ENCODE measurements around the gene TBCB. TPM values are rescaled to one million over a fixed set of nuclear protein-coding genes. Genes with fewer than 3 reads are reported as not detected.

Gene TBCB
- total and polyA plus RNA-seq, 9 donors: 94.3 to 175 (median 144) TPM

- WGBS, 3 donors: 93% methylated on average over 13 of the region's 13 CpGs
- no peaks in the 10 kb centered on the region for H3K27me3 ChIP-seq
- H3K4me3 ChIP-seq: no peak overlapping the region
- H3K4me1 ChIP-seq (ENCODE audit: insufficient read depth): peaks cover 5% of the 10 kb centered on the region
- intact Hi-C loops (cut with DNase I): no loop called here
- no peak for DNase-seq
- no peaks in the 10 kb centered on the region for H3K9me3 ChIP-seq
- TF ChIP-seq, protein P1, sequence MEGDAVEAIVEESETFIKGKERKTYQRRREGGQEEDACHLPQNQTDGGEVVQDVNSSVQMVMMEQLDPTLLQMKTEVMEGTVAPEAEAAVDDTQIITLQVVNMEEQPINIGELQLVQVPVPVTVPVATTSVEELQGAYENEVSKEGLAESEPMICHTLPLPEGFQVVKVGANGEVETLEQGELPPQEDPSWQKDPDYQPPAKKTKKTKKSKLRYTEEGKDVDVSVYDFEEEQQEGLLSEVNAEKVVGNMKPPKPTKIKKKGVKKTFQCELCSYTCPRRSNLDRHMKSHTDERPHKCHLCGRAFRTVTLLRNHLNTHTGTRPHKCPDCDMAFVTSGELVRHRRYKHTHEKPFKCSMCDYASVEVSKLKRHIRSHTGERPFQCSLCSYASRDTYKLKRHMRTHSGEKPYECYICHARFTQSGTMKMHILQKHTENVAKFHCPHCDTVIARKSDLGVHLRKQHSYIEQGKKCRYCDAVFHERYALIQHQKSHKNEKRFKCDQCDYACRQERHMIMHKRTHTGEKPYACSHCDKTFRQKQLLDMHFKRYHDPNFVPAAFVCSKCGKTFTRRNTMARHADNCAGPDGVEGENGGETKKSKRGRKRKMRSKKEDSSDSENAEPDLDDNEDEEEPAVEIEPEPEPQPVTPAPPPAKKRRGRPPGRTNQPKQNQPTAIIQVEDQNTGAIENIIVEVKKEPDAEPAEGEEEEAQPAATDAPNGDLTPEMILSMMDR (IDR thresholded peaks at IDR 0.05): no peak
- H3K36me3 ChIP-seq: no peaks in the 10 kb centered on the region
- no peak overlapping the region for H3K27ac ChIP-seq
Observed at GRCh38 chr19:36082916-36083315, 32.4 kb upstream of the TBCB start.

DNA sequence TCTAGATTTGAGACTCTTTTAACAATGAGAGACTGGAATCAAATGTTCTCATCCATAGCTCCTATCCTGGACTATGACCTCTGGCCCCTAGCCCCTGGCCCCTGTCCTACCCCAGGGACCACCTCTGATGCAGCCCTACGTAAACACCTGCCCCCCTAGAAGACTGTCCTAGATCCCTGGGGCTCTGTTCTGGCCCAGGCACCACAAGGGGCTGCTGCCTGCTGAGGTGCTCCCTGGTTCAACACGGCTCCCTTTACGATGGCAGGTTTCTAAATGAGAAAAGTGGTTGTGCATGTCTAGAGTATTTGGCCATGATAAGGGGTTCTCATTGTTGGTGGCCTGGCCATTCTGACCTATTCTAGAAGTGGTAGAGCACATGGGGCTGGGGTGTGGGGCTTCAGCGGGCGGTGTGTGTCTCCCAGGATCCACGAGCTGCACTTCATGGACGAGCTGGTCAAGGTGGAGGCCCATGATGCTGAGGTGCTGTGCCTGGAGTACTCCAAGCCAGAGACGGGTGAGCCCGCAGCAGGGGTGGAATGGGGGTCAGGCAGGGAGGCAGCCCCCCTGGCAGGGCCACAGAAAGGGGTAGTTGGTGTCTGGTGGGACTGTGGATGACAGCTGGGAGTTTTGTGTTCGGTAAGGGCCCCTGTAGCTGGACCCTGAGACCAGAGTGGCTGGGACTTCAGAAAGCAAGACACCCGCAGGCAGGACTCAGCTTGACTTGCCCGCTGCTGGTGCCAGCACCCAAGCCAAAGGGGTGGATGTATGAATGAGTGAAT lies 30.8 kb upstream of the TBCB start:
- intact Hi-C loops (cut with DNase I): no loop called here
- H3K9me3 ChIP-seq: no peaks in the 10 kb centered on the region
- H3K4me3 ChIP-seq: no peak overlapping the region
- WGBS, 3 donors: 93 to 96% (median 94%) methylated on average over 12 of the region's 12 CpGs
- no peak overlapping the region for H3K27ac ChIP-seq
- TF ChIP-seq EP300 (IDR thresholded peaks at IDR 0.05): no peak
- TF ChIP-seq, protein P1 (IDR thresholded peaks at IDR 0.05): no peak
- no peak for TF ChIP-seq POLR2A (IDR thresholded peaks at IDR 0.05)
- H3K36me3 ChIP-seq: no peaks in the 10 kb centered on the region
- no peak for DNase-seq
- peaks cover 2% of the 10 kb centered on the region for H3K4me1 ChIP-seq (ENCODE audit: insufficient read depth)
- H3K27me3 ChIP-seq: no peaks in the 10 kb centered on the region

DNA sequence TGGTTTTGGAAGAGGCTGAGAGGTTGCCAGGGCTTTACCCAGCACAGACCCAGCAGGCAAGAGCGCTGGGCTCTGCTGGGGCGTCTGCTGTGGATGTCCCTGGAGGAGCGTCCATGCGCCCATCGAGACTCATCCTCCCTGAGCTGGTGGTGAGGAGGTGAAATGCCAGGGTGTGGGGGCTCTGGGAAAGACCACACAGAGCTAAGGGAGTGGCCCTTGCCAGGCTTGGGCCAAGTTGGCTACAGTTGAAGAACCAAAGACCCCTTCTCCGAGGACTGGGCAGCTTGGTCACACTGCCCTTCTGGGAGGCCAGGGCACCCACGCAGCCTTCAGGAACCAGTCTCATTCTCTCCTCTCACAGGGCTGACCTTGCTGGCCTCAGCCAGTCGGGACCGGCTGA lies 28.9 kb upstream of the TBCB start:
- 93 to 96% (median 94%) methylated on average over 9 of the region's 9 CpGs for WGBS, 3 donors
- no peak for DNase-seq
- no peak for TF ChIP-seq POLR2A (IDR thresholded peaks at IDR 0.05)
- TF ChIP-seq EP300 (IDR thresholded peaks at IDR 0.05): no peak
- TF ChIP-seq, protein P1 (IDR thresholded peaks at IDR 0.05): no peak
- Histone ChIP-seq H3K27me3 (no peaks in the 10 kb centered on the region), H3K4me1 (ENCODE audit: insufficient read depth) (no peaks in the 10 kb centered on the region), H3K27ac (no peak overlapping the region), H3K36me3 (no peaks in the 10 kb centered on the region), H3K4me3 (no peak overlapping the region), H3K9me3 (no peaks in the 10 kb centered on the region)
- intact Hi-C loops (cut with DNase I): no loop called here

DNA sequence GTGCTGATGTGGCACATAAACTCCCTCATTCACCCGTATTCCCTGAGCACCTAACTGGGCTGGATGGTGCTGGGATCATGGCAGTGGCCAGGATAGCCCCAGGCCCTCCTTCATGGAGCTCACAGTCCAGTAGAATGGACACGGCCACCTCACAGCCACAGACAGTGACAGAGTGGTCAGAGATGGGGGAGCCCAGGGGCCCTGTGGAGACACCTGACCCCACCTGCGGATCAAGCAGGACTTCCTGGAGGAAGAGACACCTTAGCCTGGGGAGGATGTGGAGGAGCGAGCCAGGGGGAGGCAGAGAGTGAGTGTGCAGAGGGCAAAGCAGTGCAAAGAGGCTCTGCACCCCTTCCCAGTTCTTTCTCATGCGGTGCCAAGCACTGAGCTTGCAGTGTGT lies 25.4 kb upstream of the TBCB start:
- Histone ChIP-seq H3K9me3 (no peaks in the 10 kb centered on the region), H3K36me3 (no peaks in the 10 kb centered on the region), H3K27ac (no peak overlapping the region), H3K4me3 (no peak overlapping the region), H3K4me1 (ENCODE audit: insufficient read depth) (no peaks in the 10 kb centered on the region), H3K27me3 (no peaks in the 10 kb centered on the region)
- TF ChIP-seq POLR2A (IDR thresholded peaks at IDR 0.05) (no peak), EP300 (IDR thresholded peaks at IDR 0.05) (no peak)
- TF ChIP-seq, protein P1 (IDR thresholded peaks at IDR 0.05): no peak
- WGBS, 3 donors: 89 to 92% (median 91%) methylated on average over 5 of the region's 5 CpGs
- intact Hi-C loops (cut with DNase I): no loop called here
- no peak for DNase-seq

Data from ovary (tissue), 9 donors.